Prostate gland (tissue), 2 donors: Measurements from ENCODE around the gene IL1RAPL1. TPM values are rescaled to one million over a fixed set of nuclear protein-coding genes. Genes with fewer than 3 reads are reported as not detected.

ENCODE experiments used
- DNase-seq: peaks from one replicate; pipeline ENCODE4 v3.0.0-alpha.2; 2019; ENCODE audit warnings: low spot score
- H3K27ac ChIP-seq, 2 donors: fragments of 200-600 bp; sonication (generic); 2 replicates each; pipeline ENCODE4 v1.5.1; 2017 to 2019
- H3K27me3 ChIP-seq: fragments of 200-600 bp; sonication (generic); replicated peaks from 2 replicates; pipeline ENCODE4 v1.5.1; 2019; ENCODE audit not compliant: insufficient read depth
- H3K36me3 ChIP-seq, 2 donors: fragments of 200-600 bp; sonication (generic); 1 replicate in 1 of 2; 2 replicates in 1 of 2; pipeline versions ENCODE4 v1.5.1 to v1.8.1; 2017 to 2019
- H3K4me1 ChIP-seq: fragments of 200-600 bp; sonication (generic); replicated peaks from 2 replicates; pipeline ENCODE4 v1.5.1; 2019
- H3K4me3 ChIP-seq, 2 donors: fragments of 200-600 bp; sonication (generic); 2 replicates each; pipeline ENCODE4 v1.5.1; 2017 to 2019
- H3K9me3 ChIP-seq: fragments of 200-600 bp; sonication (generic); 2 replicates; pipeline ENCODE4 v1.5.1; 2017
- POLR2A ChIP-seq: fragments of 450-650 bp; IDR thresholded peaks from one replicate; pipeline ENCODE4 v1.6.1; 2016; ENCODE audit warnings: antibody characterized with exemption, mild to moderate bottlenecking
- POLR2AphosphoS5 ChIP-seq: sonication (generic); formaldehyde crosslinking; IDR thresholded peaks from one replicate; pipeline ENCODE4 v1.6.1; 2017; ENCODE audit warnings: antibody characterized with exemption
- WGBS: methylation state at CpG from one replicate; pipeline ENCODE4 v1.1.5; 2018; 5-methylcytosine and 5-hydroxymethylcytosine counted together
- intact Hi-C: fragments of 100-400 bp; cut with DNase I; formaldehyde crosslinking; loops from one replicate; pipeline ENCODE4 v1.14.2; 2022
- total RNA-seq, 2 donors: library from RNA; depleted of rRNA; stranded (reverse); fragments of >200 nt; gene quantifications; one replicate each; pipeline ENCODE4 v1.1.0, GENCODE V29; 2016
- TF ChIP-seq, protein P1 (sequence below), 4 experiments: fragments of 200-600 bp in 2 of 4; fragments of 450-650 bp in 2 of 4; sonication (generic) in 2 of 4; IDR thresholded peaks; 1 replicate in 3 of 4; 2 replicates in 1 of 4; pipeline ENCODE4 v1.5.1; 2016 to 2019; ENCODE audit warnings: antibody characterized with exemption in 4 of 4, mild to moderate bottlenecking in 2 of 4, moderate library complexity in 2 of 4

Gene IL1RAPL1
- total RNA-seq, 2 donors from 2014 or later = 0.23 TPM

DNA sequence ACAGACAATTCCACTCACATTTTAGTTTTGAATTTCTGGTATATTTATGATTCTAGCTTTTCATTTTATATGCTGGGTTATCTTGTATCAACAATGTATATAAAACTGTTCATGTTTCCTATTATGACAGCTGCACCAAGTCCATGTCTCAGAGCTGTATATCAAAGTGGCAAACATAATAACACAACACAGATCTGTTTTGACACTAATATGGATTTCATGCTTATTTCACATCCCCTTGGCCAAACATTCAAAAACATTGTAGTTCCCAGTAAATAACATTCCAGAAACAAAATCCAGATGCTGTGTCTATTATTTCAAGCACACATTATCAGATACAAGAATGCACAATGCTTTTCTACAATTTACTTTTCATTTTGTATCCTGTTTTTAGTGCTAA, 1247.5 kb downstream of the IL1RAPL1 start:
- no peak overlapping the region for H3K27ac ChIP-seq
- TF ChIP-seq POLR2AphosphoS5 (no peak), POLR2A (no peak)
- TF ChIP-seq, protein P1, sequence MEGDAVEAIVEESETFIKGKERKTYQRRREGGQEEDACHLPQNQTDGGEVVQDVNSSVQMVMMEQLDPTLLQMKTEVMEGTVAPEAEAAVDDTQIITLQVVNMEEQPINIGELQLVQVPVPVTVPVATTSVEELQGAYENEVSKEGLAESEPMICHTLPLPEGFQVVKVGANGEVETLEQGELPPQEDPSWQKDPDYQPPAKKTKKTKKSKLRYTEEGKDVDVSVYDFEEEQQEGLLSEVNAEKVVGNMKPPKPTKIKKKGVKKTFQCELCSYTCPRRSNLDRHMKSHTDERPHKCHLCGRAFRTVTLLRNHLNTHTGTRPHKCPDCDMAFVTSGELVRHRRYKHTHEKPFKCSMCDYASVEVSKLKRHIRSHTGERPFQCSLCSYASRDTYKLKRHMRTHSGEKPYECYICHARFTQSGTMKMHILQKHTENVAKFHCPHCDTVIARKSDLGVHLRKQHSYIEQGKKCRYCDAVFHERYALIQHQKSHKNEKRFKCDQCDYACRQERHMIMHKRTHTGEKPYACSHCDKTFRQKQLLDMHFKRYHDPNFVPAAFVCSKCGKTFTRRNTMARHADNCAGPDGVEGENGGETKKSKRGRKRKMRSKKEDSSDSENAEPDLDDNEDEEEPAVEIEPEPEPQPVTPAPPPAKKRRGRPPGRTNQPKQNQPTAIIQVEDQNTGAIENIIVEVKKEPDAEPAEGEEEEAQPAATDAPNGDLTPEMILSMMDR (IDR thresholded peaks at IDR 0.05) = no peak
- intact Hi-C loops = no loop called here
- no peaks in the 10 kb centered on the region for H3K4me1 ChIP-seq
- no peaks in the 10 kb centered on the region for H3K27me3 ChIP-seq
- no peak overlapping the region for H3K4me3 ChIP-seq
- no peaks in the 10 kb centered on the region for H3K9me3 ChIP-seq
- no peak for DNase-seq
- H3K36me3 ChIP-seq = no peaks in the 10 kb centered on the region

DNA sequence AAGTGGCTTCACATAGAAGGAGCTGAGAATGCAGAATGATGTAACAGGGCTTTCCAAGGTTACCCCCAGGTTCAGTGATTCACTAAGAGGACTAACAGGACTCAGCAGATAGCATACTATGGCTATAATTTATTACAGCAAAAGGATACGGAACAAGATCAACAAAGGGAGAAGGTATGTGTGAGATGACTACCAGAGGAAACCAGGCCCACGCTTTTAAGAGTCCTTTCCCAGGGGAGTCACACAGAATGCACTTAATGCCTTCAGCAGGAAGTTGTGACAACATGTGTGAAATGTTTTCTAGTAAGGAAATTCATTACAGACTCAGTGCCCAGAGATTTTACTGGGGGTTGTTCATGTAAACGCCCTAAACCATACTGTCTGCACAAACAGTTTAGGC, 1254.5 kb downstream of the IL1RAPL1 start:
- H3K36me3 ChIP-seq = no peaks in the 10 kb centered on the region
- intact Hi-C loops = no loop called here
- H3K4me3 ChIP-seq = no peak overlapping the region
- 69% methylated on average over 3 of the region's 3 CpGs for WGBS
- no peaks in the 10 kb centered on the region for H3K9me3 ChIP-seq
- TF ChIP-seq, protein P1 (IDR thresholded peaks at IDR 0.05) = no peak
- no peak for TF ChIP-seq POLR2A
- TF ChIP-seq POLR2AphosphoS5 = no peak
- no peak for DNase-seq
- H3K27me3 ChIP-seq = no peaks in the 10 kb centered on the region
- no peaks in the 10 kb centered on the region for H3K4me1 ChIP-seq
- H3K27ac ChIP-seq = no peak overlapping the region

DNA sequence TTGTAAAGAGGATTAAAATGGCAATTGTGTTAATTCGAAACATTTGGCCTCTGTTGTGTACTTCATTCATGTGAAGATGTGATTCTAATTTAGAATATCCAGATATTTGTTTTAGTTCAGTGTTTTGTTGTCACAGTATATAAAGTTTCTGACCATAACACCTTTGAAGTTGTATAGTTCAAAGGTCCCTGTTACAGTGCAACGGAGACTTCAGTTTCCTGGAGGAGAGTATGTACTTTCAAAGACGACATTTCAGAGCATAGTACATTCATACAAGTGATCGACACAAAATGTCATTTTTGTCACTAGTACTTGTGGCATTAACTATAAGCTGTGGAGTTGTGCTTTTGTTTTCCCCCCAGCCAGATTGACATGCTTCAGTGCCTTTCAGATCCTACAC, 1255.3 kb downstream of the IL1RAPL1 start:
- Histone ChIP-seq H3K36me3 (no peaks in the 10 kb centered on the region), H3K4me3 (no peak overlapping the region), H3K27ac (no peak overlapping the region), H3K27me3 (no peaks in the 10 kb centered on the region), H3K4me1 (no peaks in the 10 kb centered on the region), H3K9me3 (no peaks in the 10 kb centered on the region)
- no peak for DNase-seq
- TF ChIP-seq POLR2A = no peak
- TF ChIP-seq, protein P1 (IDR thresholded peaks at IDR 0.05) = no peak
- TF ChIP-seq POLR2AphosphoS5 = no peak
- intact Hi-C loops = no loop called here
- WGBS = 79% methylated on average over 4 of the region's 4 CpGs

DNA sequence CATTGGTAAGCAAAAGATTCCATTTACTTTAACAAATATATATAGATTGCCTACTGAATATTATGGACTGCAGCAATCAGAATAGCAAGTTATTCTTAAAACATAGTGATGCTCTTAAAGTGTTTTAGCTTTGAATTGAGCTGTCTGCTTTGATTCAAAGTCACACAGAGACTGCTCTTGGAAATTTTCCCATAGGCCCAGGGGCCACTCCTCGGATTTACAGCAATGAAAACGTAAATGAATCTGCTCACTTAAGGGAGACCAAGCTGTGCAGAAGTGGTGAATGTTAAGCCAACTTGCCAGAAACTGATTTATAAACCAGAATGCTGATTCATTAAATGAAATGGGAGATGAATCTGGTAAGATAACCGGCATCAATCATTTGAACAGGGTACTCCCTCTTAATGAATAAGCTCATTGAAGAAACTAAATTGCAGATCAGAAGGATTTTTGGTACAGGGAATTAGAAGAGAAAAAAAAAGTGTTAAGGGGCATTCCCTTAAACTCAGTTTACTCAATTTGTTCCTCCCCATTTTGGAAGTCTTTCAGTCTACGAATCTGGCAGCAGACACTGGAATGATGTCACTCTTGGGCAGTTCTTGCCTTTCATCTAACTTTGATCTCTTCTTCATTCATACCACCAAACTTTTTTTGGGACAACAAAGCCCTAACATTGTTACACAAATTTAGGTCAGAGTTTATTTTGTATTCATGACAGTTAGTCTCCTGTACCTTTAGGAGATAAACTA, 1264.8 kb downstream of the IL1RAPL1 start:
- Histone ChIP-seq H3K4me1 (no peaks in the 10 kb centered on the region), H3K27ac (no peak overlapping the region), H3K4me3 (no peak overlapping the region), H3K9me3 (no peaks in the 10 kb centered on the region), H3K36me3 (no peaks in the 10 kb centered on the region), H3K27me3 (no peaks in the 10 kb centered on the region)
- no peak for DNase-seq
- WGBS = 45% methylated on average over 4 of the region's 4 CpGs
- intact Hi-C loops = no loop called here
- TF ChIP-seq POLR2A (no peak), POLR2AphosphoS5 (no peak)
- TF ChIP-seq, protein P1 (IDR thresholded peaks at IDR 0.05) = no peak

DNA sequence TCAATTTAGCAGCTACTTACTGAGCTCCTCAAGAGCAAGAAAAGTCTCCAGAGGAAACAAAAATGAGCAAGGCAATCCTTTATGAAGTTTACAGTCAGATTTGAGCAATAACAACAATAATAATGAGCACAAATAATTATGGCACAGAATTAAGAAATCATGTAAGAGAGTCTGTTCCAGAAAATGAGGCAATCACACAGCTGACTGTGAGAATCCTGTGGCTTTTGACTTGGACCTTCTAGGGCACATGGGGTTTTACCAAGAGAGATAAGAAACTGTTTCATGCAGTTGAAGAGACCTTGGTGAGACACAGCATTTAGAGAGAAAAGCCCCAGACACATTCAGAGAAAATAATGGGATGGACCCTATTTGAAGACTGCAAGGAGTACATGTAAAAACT, 1265.5 kb downstream of the IL1RAPL1 start:
- no peak for DNase-seq
- Histone ChIP-seq H3K4me3 (no peak overlapping the region), H3K9me3 (no peaks in the 10 kb centered on the region), H3K27me3 (no peaks in the 10 kb centered on the region), H3K4me1 (no peaks in the 10 kb centered on the region), H3K27ac (no peak overlapping the region), H3K36me3 (no peaks in the 10 kb centered on the region)
- TF ChIP-seq, protein P1 (IDR thresholded peaks at IDR 0.05) = no peak
- TF ChIP-seq POLR2AphosphoS5 = no peak
- TF ChIP-seq POLR2A = no peak
- intact Hi-C loops = no loop called here
